Stimulated activated CD4-positive, alpha-beta T cell treated with anti-CD3 and anti-CD28 coated beads, Interleukin-1b, Interleukin-23, amount 100 ng/mL, for 48 hours (primary cell): ENCODE data around the gene SCAND1.

Source experiments
- DNase-seq: peaks from one replicate; pipeline ENCODE4 v3.0.0-alpha.2; 2020

Gene SCAND1

DNA sequence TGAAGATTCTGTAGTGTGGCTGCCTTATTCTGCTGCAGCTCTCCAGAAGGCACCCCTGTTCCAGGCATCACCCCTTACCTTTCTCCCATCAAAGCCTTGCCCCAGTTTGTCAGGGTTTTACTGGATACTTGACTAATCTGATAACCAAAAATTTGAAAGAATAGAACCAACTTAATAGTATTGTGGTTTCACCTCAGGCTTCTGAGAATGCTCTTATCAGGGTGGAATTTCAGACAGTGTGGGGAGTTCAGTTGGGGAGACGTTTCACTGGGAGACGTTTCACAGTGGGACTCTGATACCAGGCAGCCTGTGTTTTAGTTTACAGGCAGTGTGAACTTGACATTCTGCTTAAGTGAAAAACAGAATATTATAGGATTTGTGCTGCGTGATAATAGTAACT, 50.5 kb downstream of the SCAND1 start:
- no peak for DNase-seq
